ENCODE results near the gene ALG1L2. TPM values are rescaled to one million over a fixed set of nuclear protein-coding genes. Genes with fewer than 3 reads are reported as not detected.
A peak's percentile ranks its signal among the peaks of the same experiment; 100 is the strongest.
"Not testable (repeated sequence)": the region's sequence is repeated elsewhere in the genome, so short reads cannot be mapped to it uniquely, and the experiment has no call there.

ALG1L2 gene
- total RNA-seq, 1 donor from 2014 or later, result 1.6 TPM

- not testable (repeated sequence) for DNase-seq (ENCODE audit: low read depth, low spot score); H3K36me3 Mint-ChIP-seq (ENCODE audit: low read depth); H3K4me1 Mint-ChIP-seq; H3K4me3 Mint-ChIP-seq; H3K27me3 Mint-ChIP-seq (ENCODE audit: low read depth); H3K9me3 Mint-ChIP-seq; H3K27ac Mint-ChIP-seq (ENCODE audit: unreplicated experiment)
These were observed 22.9 kb upstream of the ALG1L2 start for GRCh38 chr3:130058716-130059115.

DNA sequence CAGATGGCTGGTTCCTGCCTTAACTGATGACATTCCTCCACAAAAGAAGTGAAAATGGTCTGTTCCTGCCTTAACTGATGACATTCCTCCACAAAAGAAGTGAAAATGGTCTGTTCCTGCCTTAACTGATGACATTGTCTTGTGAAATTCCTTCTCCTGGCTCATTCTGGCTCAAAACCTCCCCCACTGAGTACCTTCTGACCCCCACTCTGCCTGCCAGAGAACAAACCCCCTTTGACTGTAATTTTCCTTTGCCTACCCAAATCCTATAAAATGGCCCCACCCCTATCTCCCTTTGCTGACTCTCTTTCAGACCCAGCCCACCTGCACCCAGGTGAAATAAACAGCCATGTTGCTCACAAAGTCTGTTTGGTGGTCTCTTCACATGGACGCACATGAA is 22.5 kb upstream of the ALG1L2 start:
- not testable (repeated sequence) for H3K27me3 Mint-ChIP-seq (ENCODE audit: low read depth)

DNA sequence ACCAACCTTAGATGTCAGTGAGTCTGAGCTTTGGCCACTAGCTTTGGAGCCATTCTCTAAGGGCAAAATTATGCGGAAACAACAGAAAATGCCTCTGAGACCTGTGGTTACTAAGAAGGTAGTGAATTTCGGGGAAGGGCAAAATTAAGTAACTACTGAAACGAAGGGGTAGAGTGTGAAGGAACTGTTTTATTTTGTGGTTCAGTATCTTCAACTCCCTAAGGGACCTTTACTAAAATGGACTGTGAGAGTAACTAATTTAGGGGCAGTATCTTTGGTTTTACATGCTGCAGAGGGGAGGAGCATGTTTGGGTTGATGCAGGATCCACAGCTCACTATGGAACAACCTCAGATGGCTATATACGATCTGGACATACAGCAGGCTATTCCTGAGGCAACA is 8.0 kb upstream of the ALG1L2 start:
- H3K27ac Mint-ChIP-seq (ENCODE audit: unreplicated experiment), result no peak overlapping the region
- no peaks in the 10 kb centered on the region for H3K27me3 Mint-ChIP-seq (ENCODE audit: low read depth)
- no peaks in the 10 kb centered on the region for H3K4me1 Mint-ChIP-seq
- DNase-seq (ENCODE audit: low read depth, low spot score), result no peak
- H3K9me3 Mint-ChIP-seq, result no peaks in the 10 kb centered on the region
- no peaks in the 10 kb centered on the region for H3K36me3 Mint-ChIP-seq (ENCODE audit: low read depth)
- no peak overlapping the region for H3K4me3 Mint-ChIP-seq
- TF ChIP-seq, protein P1, sequence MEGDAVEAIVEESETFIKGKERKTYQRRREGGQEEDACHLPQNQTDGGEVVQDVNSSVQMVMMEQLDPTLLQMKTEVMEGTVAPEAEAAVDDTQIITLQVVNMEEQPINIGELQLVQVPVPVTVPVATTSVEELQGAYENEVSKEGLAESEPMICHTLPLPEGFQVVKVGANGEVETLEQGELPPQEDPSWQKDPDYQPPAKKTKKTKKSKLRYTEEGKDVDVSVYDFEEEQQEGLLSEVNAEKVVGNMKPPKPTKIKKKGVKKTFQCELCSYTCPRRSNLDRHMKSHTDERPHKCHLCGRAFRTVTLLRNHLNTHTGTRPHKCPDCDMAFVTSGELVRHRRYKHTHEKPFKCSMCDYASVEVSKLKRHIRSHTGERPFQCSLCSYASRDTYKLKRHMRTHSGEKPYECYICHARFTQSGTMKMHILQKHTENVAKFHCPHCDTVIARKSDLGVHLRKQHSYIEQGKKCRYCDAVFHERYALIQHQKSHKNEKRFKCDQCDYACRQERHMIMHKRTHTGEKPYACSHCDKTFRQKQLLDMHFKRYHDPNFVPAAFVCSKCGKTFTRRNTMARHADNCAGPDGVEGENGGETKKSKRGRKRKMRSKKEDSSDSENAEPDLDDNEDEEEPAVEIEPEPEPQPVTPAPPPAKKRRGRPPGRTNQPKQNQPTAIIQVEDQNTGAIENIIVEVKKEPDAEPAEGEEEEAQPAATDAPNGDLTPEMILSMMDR (conservative IDR thresholded peaks at IDR 0.05), result no peak

More for the DNA sequence above, 22.5 kb upstream of the ALG1L2 start:
- H3K36me3 Mint-ChIP-seq (ENCODE audit: low read depth); H3K4me1 Mint-ChIP-seq; H3K27ac Mint-ChIP-seq (ENCODE audit: unreplicated experiment); DNase-seq (ENCODE audit: low read depth, low spot score); H3K4me3 Mint-ChIP-seq; H3K9me3 Mint-ChIP-seq: not testable (repeated sequence)

DNA sequence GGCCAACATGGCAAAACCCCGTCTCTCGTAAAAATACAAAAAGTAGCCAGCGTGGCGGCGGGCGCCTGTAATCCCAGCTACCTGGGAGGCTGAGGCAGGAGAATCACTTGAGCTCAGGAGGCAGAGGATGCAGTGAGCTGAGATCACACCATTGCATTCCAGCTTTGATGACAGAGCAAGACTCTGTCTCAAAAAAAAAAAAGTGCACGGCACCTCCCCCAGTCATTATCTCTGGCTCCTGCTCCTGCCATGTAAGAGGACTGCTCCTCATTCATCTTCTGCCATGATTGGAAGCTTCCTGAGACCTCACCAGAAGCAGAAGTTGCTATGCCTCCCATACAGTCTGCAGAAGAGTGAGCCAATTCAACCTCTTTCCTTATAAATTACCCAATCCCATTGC is 4.0 kb upstream of the ALG1L2 start:
- Mint-ChIP-seq H3K9me3 (no peaks in the 10 kb centered on the region), H3K27me3 (ENCODE audit: low read depth) (no peaks in the 10 kb centered on the region), H3K4me3 (no peak overlapping the region), H3K27ac (ENCODE audit: unreplicated experiment) (no peak overlapping the region), H3K4me1 (peaks cover 7% of the 10 kb centered on the region), H3K36me3 (ENCODE audit: low read depth) (no peaks in the 10 kb centered on the region)
- no peak for DNase-seq (ENCODE audit: low read depth, low spot score)
- TF ChIP-seq, protein P1 (conservative IDR thresholded peaks at IDR 0.05), result no peak

- H3K36me3 Mint-ChIP-seq (ENCODE audit: low read depth), result not testable (repeated sequence)
- H3K27ac Mint-ChIP-seq (ENCODE audit: unreplicated experiment), result peak overlapping the region; percentile 78
These were observed 1.9 kb downstream of the ALG1L2 start for GRCh38 chr3:130083363-130084090.

DNA sequence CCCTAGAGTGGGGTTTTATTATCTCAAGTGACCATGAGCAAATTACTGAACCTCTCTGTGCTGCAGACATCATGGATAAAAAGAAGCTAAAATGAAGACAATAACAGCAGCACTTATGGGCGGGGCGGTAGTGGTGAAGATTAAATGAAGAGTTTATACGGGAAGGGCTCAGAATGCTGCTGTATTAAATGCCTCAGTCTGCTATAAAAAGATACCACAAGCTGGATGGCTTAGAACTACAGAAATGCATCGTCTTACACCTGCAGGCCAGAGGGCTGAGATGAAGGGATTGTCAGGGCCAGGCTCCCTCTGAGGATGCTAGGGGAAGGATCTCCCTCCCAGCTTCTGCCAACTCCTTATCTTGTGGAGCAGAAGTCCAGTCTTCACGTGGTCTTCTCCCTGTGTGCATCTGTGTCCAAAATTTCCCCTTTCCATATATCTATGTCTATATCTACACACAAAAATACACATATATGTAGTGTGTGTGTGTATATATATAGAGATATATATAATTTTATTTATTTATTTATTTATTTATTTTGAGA is 2.9 kb downstream of the ALG1L2 start:
- Mint-ChIP-seq H3K27ac (ENCODE audit: unreplicated experiment) (no peak overlapping the region), H3K4me1 (peaks cover 7% of the 10 kb centered on the region), H3K9me3 (no peaks in the 10 kb centered on the region), H3K36me3 (ENCODE audit: low read depth) (no peaks in the 10 kb centered on the region), H3K27me3 (ENCODE audit: low read depth) (no peaks in the 10 kb centered on the region), H3K4me3 (no peak overlapping the region)
- no peak for DNase-seq (ENCODE audit: low read depth, low spot score)
- TF ChIP-seq, protein P1 (conservative IDR thresholded peaks at IDR 0.05), result no peak

More at GRCh38 chr3:130083363-130084090, 1.9 kb downstream of the ALG1L2 start:
- H3K4me1 Mint-ChIP-seq; DNase-seq (ENCODE audit: low read depth, low spot score); H3K9me3 Mint-ChIP-seq; H3K27me3 Mint-ChIP-seq (ENCODE audit: low read depth); H3K4me3 Mint-ChIP-seq: not testable (repeated sequence)

- DNase-seq (ENCODE audit: low read depth, low spot score), result no peak
- H3K9me3 Mint-ChIP-seq, result no peaks in the 10 kb centered on the region
- H3K4me3 Mint-ChIP-seq, result no peak overlapping the region
- peaks cover 7% of the 10 kb centered on the region for H3K4me1 Mint-ChIP-seq
- no peak overlapping the region for H3K27ac Mint-ChIP-seq (ENCODE audit: unreplicated experiment)
- H3K27me3 Mint-ChIP-seq (ENCODE audit: low read depth), result no peaks in the 10 kb centered on the region
- TF ChIP-seq, protein P1 (conservative IDR thresholded peaks at IDR 0.05), result no peak
- no peaks in the 10 kb centered on the region for H3K36me3 Mint-ChIP-seq (ENCODE audit: low read depth)
These were observed 4.2 kb downstream of the ALG1L2 start for GRCh38 chr3:130085881-130086280.

DNA sequence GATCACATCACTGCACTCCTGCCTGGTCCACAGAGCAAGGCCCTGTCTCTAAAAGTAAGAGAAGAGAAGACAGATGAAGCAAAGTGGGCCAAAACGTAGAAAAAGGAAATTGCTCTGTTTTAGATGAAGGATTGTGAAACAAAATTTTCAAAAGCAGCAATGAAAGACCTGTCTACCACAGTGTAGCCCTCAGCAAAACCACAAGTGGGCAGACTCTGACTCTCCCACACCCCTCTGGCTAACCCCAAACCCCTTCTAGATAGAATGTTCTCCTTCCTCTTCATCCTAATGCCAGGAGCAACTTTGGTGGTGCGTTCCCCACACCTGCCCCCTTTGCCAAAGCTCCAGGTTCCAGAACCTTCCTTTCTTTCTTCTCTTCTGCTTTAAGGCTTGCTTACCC is 5.0 kb downstream of the ALG1L2 start:
- H3K4me3 Mint-ChIP-seq; H3K36me3 Mint-ChIP-seq (ENCODE audit: low read depth); DNase-seq (ENCODE audit: low read depth, low spot score); H3K4me1 Mint-ChIP-seq; H3K9me3 Mint-ChIP-seq; H3K27me3 Mint-ChIP-seq (ENCODE audit: low read depth): not testable (repeated sequence)
- peak overlapping the region; percentile 78 for H3K27ac Mint-ChIP-seq (ENCODE audit: unreplicated experiment)

Data from neural crest cell (in vitro differentiated cells).